Panc1 (cell line): ENCODE measurements around the gene APBB2. TPM values are rescaled to one million over a fixed set of nuclear protein-coding genes. Genes with fewer than 3 reads are reported as not detected.

ENCODE experiments used
- ATAC-seq: fragments of 200-7000 bp; cut with Tn5 transposase; 2 replicates; pipeline ENCODE4 v1.9.1; 2020; ENCODE audit warnings: mild to moderate bottlenecking, moderate library complexity
- BruUV-seq: library from RNA; stranded (reverse); fragments of 400-500 nt; replicated peaks from 2 replicates; lab custom pipeline; 2021; lab: Mats Ljungman, UMichigan
- CTCF ChIA-PET: fragments of 300-600 bp; sonication (Branson Sonifier 250); formaldehyde crosslinking; loops from one replicate; lab custom pipeline; 2022; ENCODE audit warnings: antibody characterized with exemption; lab: Charles Lee
- POLR2A ChIA-PET: fragments of 300-600 bp; sonication (Branson Sonifier 250); formaldehyde crosslinking; loops from one replicate; lab custom pipeline; 2022; ENCODE audit warnings: antibody characterized with exemption; lab: Charles Lee
- DNase-seq: peaks from one replicate; pipeline ENCODE4 v3.0.0-alpha.2; 2010; ENCODE audit warnings: low read depth, low spot score
- H3K27ac ChIP-seq: 2 replicates; pipeline ENCODE4 v1.5.1; 2011; ENCODE audit warnings: mild to moderate bottlenecking, low read length, inconsistent platforms
- H3K27me3 ChIP-seq: fragments of 200-500 bp; sonication (Bioruptor generic); 2 replicates; pipeline ENCODE4 v1.6.0; 2014; ENCODE audit warnings: low read length, inconsistent platforms; ENCODE audit not compliant: control insufficient read depth, insufficient read depth
- H3K36me3 ChIP-seq: fragments of 200-500 bp; sonication (Bioruptor generic); 2 replicates; pipeline ENCODE4 v1.5.1; 2014; ENCODE audit warnings: inconsistent platforms, mild to moderate bottlenecking, low read length, moderate library complexity; ENCODE audit not compliant: control insufficient read depth, insufficient read depth
- H3K4me1 ChIP-seq: 2 replicates; pipeline ENCODE4 v1.5.1; 2011; ENCODE audit warnings: inconsistent platforms, mild to moderate bottlenecking, low read length, moderate library complexity; ENCODE audit not compliant: control insufficient read depth, insufficient read depth
- H3K4me3 ChIP-seq, 2 experiments: 2 replicates each; pipeline ENCODE4 v1.5.1; 2011 to 2012; ENCODE audit warnings: low read depth in 2 of 2, low read length in 2 of 2, mild to moderate bottlenecking in 2 of 2, inconsistent platforms in 1 of 2, moderate library complexity in 1 of 2
- H3K9me3 ChIP-seq: fragments of 200-500 bp; sonication (Bioruptor generic); 2 replicates; pipeline ENCODE4 v1.5.1; 2014; ENCODE audit warnings: low read depth, mild to moderate bottlenecking, inconsistent platforms, low read length, moderate library complexity; ENCODE audit not compliant: control insufficient read depth, insufficient read depth
- POLR2AphosphoS5 ChIP-seq: IDR thresholded peaks from 2 replicates; pipeline ENCODE4 v1.6.1; 2012; ENCODE audit warnings: mild to moderate bottlenecking, low read depth, low read length, moderate library complexity
- SIN3A ChIP-seq: IDR thresholded peaks from 2 replicates; pipeline ENCODE4 v1.6.1; 2012; ENCODE audit warnings: low read depth, mild to moderate bottlenecking, low read length, moderate library complexity, borderline replicate concordance; ENCODE audit not compliant: insufficient read depth
- TCF7L2 ChIP-seq: IDR thresholded peaks from 2 replicates; pipeline ENCODE4 v1.6.1; 2011; ENCODE audit warnings: mild to moderate bottlenecking, low read depth, low read length, inconsistent platforms
- in situ Hi-C: cut with HindIII; loops from 2 replicates; pipeline ENCODE4 v1.10.0; 2016; ENCODE audit warnings: low sequenced_read_pairs, low pct_unique_long_range_greater_than_20kb
- intact Hi-C: fragments of 100-400 bp; cut with micrococcal nuclease; formaldehyde crosslinking; loops from one replicate; pipeline ENCODE4 v1.10.0; 2022; ENCODE audit not compliant: unreplicated experiment
- total RNA-seq: library from RNA; stranded (reverse); gene quantifications from one replicate; pipeline ENCODE4 v1.2.1, GENCODE V29; 2021; ENCODE audit not compliant: unreplicated experiment
- TF ChIP-seq, protein P1 (sequence below), 2 experiments: IDR thresholded peaks; 2 replicates each; pipeline ENCODE4 v1.6.1; 2011 to 2012; ENCODE audit warnings: low read depth in 2 of 2, control low read depth in 1 of 2, low read length in 1 of 2, mild to moderate bottlenecking in 1 of 2, moderate library complexity in 1 of 2; ENCODE audit not compliant: insufficient read depth in 1 of 2
- TF ChIP-seq, protein P2 (sequence below): fragments of 450-650 bp; IDR thresholded peaks from 2 replicates; pipeline ENCODE4 v1.5.1; 2017; ENCODE audit warnings: mild to moderate bottlenecking

APBB2 gene
- total RNA-seq, 1 experiment from 2014 or later, result 27.1 TPM

DNA sequence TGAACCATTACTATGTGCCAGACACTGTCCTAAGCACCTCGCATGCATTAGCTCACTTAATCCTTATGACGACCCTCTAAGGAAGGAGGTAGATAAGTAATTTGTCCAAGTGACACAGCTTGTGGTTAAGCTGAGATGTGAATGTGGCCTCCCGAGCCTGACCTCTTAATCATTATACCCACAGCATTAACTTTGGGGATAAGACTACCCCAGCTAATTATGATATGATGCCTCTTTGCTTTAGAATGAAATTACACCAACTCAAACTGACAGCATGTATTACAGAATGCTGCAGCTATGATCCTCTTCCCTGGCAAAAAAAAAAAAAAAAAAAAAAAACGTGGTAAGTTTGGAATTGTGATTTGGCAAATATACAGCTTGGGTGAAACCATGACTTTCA lies 53.5 kb downstream of the APBB2 start:
- CTCF ChIA-PET, result no interaction called here
- in situ Hi-C loops (no loop called here), intact Hi-C loops (no loop called here)
- ATAC-seq (no peak), DNase-seq (no peak)
- no peak for TF ChIP-seq SIN3A
- TF ChIP-seq POLR2AphosphoS5, result no peak
- no peak for TF ChIP-seq TCF7L2
- TF ChIP-seq, protein P1, sequence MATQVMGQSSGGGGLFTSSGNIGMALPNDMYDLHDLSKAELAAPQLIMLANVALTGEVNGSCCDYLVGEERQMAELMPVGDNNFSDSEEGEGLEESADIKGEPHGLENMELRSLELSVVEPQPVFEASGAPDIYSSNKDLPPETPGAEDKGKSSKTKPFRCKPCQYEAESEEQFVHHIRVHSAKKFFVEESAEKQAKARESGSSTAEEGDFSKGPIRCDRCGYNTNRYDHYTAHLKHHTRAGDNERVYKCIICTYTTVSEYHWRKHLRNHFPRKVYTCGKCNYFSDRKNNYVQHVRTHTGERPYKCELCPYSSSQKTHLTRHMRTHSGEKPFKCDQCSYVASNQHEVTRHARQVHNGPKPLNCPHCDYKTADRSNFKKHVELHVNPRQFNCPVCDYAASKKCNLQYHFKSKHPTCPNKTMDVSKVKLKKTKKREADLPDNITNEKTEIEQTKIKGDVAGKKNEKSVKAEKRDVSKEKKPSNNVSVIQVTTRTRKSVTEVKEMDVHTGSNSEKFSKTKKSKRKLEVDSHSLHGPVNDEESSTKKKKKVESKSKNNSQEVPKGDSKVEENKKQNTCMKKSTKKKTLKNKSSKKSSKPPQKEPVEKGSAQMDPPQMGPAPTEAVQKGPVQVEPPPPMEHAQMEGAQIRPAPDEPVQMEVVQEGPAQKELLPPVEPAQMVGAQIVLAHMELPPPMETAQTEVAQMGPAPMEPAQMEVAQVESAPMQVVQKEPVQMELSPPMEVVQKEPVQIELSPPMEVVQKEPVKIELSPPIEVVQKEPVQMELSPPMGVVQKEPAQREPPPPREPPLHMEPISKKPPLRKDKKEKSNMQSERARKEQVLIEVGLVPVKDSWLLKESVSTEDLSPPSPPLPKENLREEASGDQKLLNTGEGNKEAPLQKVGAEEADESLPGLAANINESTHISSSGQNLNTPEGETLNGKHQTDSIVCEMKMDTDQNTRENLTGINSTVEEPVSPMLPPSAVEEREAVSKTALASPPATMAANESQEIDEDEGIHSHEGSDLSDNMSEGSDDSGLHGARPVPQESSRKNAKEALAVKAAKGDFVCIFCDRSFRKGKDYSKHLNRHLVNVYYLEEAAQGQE (IDR thresholded peaks at IDR 0.05; ENCODE audit: insufficient read depth in 1 of 2, low read depth in 2 of 2, low read length in 1 of 2), result no peak
- TF ChIP-seq, protein P2, sequence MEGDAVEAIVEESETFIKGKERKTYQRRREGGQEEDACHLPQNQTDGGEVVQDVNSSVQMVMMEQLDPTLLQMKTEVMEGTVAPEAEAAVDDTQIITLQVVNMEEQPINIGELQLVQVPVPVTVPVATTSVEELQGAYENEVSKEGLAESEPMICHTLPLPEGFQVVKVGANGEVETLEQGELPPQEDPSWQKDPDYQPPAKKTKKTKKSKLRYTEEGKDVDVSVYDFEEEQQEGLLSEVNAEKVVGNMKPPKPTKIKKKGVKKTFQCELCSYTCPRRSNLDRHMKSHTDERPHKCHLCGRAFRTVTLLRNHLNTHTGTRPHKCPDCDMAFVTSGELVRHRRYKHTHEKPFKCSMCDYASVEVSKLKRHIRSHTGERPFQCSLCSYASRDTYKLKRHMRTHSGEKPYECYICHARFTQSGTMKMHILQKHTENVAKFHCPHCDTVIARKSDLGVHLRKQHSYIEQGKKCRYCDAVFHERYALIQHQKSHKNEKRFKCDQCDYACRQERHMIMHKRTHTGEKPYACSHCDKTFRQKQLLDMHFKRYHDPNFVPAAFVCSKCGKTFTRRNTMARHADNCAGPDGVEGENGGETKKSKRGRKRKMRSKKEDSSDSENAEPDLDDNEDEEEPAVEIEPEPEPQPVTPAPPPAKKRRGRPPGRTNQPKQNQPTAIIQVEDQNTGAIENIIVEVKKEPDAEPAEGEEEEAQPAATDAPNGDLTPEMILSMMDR, result no peak
- BruUV-seq, result no TSS peak
- POLR2A ChIA-PET, result no interaction called here
- Histone ChIP-seq H3K27ac (no peak overlapping the region), H3K4me3 (no peak overlapping the region), H3K9me3 (no peaks in the 10 kb centered on the region), H3K36me3 (no peaks in the 10 kb centered on the region), H3K4me1 (peaks cover 9% of the 10 kb centered on the region), H3K27me3 (no peaks in the 10 kb centered on the region)

DNA sequence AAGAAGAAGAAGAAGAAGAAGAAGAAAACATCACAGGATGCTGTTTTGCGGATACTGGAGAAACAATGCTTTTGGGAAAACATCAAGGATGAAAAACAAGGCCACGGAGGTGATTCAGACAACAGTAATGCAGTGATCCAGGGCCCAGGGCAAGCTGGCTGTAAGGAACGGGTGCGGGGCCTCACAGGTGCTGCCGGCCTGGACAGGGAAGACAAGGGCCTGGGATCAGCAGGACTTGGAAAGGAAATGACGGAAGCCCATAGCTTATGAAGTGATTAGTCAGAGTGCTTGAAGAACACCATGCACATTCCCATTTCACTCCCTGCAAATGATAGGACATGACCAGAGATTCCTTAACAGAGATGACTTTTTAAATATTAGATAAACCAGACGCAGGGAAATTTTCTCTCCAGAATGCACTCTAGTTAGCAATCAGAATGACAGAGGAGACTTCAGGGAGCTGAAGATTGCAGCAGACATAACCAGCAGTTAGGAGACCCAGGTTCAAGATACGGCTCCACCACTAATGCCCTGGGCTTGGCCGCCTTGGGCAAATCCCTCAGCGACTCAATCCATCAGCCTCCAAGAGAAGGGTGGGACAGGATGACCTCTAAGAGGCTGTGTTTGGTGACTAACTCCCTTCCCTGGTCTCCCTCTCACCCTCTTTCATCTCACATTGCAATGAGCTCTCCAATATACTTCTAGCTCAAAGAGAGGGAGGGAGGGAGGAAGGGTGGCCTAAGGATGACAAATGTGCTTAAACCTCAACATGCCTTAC lies 54.1 kb downstream of the APBB2 start:
- no TSS peak for BruUV-seq
- TF ChIP-seq, protein P1 (IDR thresholded peaks at IDR 0.05; ENCODE audit: insufficient read depth in 1 of 2, low read depth in 2 of 2, low read length in 1 of 2), result no peak
- TF ChIP-seq SIN3A, result no peak
- Histone ChIP-seq H3K36me3 (no peaks in the 10 kb centered on the region), H3K27ac (no peak overlapping the region), H3K27me3 (no peaks in the 10 kb centered on the region), H3K9me3 (no peaks in the 10 kb centered on the region), H3K4me1 (peaks cover 9% of the 10 kb centered on the region), H3K4me3 (no peak overlapping the region)
- in situ Hi-C loops, result no loop called here
- intact Hi-C loops, result no loop called here
- POLR2A ChIA-PET, result no interaction called here
- DNase-seq (no peak), ATAC-seq (peak; percentile 73)
- CTCF ChIA-PET, result no interaction called here
